Measurements from ENCODE around the gene SERP2. TPM values are rescaled to one million over a fixed set of nuclear protein-coding genes. Genes with fewer than 3 reads are reported as not detected.

Gene SERP2
- polyA plus RNA-seq, 1 donor from 2014 or later: 15.4 TPM

GRCh38 chr13:44385847-44386246 is 12.2 kb downstream of the SERP2 start:
- Histone ChIP-seq H3K9me2 (ENCODE audit: insufficient read depth, low read length) (no peaks in the 10 kb centered on the region), H3K9me3 (ENCODE audit: low read length) (no peaks in the 10 kb centered on the region), H3K4me3 (ENCODE audit: low read length) (no peak overlapping the region), H3K27ac (ENCODE audit: low read length) (no peak overlapping the region), H3K27me3 (ENCODE audit: insufficient read depth, low read depth, low read length) (no peaks in the 10 kb centered on the region), H3K9ac (ENCODE audit: low read length) (no peak overlapping the region), H2AFZ (ENCODE audit: low read depth, low read length) (no peak overlapping the region), H3K79me2 (replicated peaks; ENCODE audit: insufficient read depth, low read length) (no peaks in the 10 kb centered on the region), H3K36me3 (ENCODE audit: insufficient read depth, low read length) (no peaks in the 10 kb centered on the region), H4K20me1 (ENCODE audit: insufficient read depth) (no peaks in the 10 kb centered on the region), H3K4me2 (ENCODE audit: low read length) (no peak overlapping the region), H3F3A (ENCODE audit: insufficient read depth, low read length, poor library complexity, severe bottlenecking) (no peaks in the 10 kb centered on the region)
- TF ChIP-seq EZH2 (IDR thresholded peaks at IDR 0.05; ENCODE audit: borderline replicate concordance, insufficient read depth, low read length, poor library complexity, severe bottlenecking) (no peak), REST (IDR thresholded peaks at IDR 0.05; ENCODE audit: borderline replicate concordance) (no peak), RAD21 (conservative IDR thresholded peaks at IDR 0.05) (no peak), CTCF (IDR thresholded peaks at IDR 0.05; ENCODE audit: poor library complexity, severe bottlenecking) (no peak), SMC3 (conservative IDR thresholded peaks at IDR 0.05; ENCODE audit: poor library complexity) (no peak), POLR2AphosphoS5 (IDR thresholded peaks at IDR 0.05) (no peak), EP300 (conservative IDR thresholded peaks at IDR 0.05; ENCODE audit: poor library complexity, severe bottlenecking) (no peak), MXI1 (conservative IDR thresholded peaks at IDR 0.05; ENCODE audit: poor library complexity, severe bottlenecking) (no peak), TAF1 (IDR thresholded peaks at IDR 0.05; ENCODE audit: low read depth) (no peak)

DNA sequence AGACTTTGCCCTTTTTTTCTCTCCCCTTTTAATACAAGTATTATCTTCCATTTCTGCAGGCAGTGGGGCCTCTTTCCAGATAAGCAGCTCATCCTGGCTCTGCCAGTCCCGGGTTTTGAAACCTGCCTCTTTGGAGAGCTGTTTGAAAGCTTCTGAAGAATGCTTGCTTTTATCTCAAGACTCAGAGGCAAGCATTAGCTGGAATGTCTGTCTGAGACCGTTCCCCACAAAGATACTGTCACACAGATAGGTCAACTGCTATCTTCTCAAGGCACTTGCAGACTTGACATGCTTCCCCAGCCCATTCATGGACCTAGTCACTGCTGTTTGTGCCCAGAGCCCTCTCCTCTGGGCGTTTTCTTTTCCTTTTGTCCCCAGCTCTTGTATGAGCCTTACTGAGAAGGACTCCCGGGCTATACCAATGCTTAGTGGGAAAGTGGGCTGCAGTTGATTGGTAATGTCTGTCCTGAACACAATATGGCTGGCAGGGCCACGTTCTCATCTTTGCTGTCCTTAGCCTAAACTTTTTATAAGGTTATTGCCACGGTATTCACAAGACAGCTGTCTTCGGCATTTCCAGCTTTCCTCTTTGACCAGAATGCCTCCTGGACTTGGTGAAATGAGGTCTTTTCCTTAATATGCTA is 13.4 kb downstream of the SERP2 start:
- no peak overlapping the region for H3K4me2 ChIP-seq (ENCODE audit: low read length)
- no peak overlapping the region for H3K27ac ChIP-seq (ENCODE audit: low read length)
- no peaks in the 10 kb centered on the region for H4K20me1 ChIP-seq (ENCODE audit: insufficient read depth)
- H3K9me3 ChIP-seq (ENCODE audit: low read length): no peaks in the 10 kb centered on the region
- H3K36me3 ChIP-seq (ENCODE audit: insufficient read depth, low read length): no peaks in the 10 kb centered on the region
- no peaks in the 10 kb centered on the region for H3K79me2 ChIP-seq (replicated peaks; ENCODE audit: insufficient read depth, low read length)
- H3K27me3 ChIP-seq (ENCODE audit: insufficient read depth, low read depth, low read length): no peaks in the 10 kb centered on the region
- H3K4me3 ChIP-seq (ENCODE audit: low read length): no peak overlapping the region
- H3F3A ChIP-seq (ENCODE audit: insufficient read depth, low read length, poor library complexity, severe bottlenecking): no peaks in the 10 kb centered on the region
- no peak overlapping the region for H2AFZ ChIP-seq (ENCODE audit: low read depth, low read length)
- no peak for TF ChIP-seq POLR2AphosphoS5 (IDR thresholded peaks at IDR 0.05)
- no peak for TF ChIP-seq SMC3 (conservative IDR thresholded peaks at IDR 0.05; ENCODE audit: poor library complexity)
- no peak for TF ChIP-seq CTCF (IDR thresholded peaks at IDR 0.05; ENCODE audit: poor library complexity, severe bottlenecking)
- no peak for TF ChIP-seq MXI1 (conservative IDR thresholded peaks at IDR 0.05; ENCODE audit: poor library complexity, severe bottlenecking)
- no peak for TF ChIP-seq TAF1 (IDR thresholded peaks at IDR 0.05; ENCODE audit: low read depth)
- no peak for TF ChIP-seq RAD21 (conservative IDR thresholded peaks at IDR 0.05)
- TF ChIP-seq EP300 (conservative IDR thresholded peaks at IDR 0.05; ENCODE audit: poor library complexity, severe bottlenecking): no peak
- TF ChIP-seq EZH2 (IDR thresholded peaks at IDR 0.05; ENCODE audit: borderline replicate concordance, insufficient read depth, low read length, poor library complexity, severe bottlenecking): no peak
- no peaks in the 10 kb centered on the region for H3K9me2 ChIP-seq (ENCODE audit: insufficient read depth, low read length)
- no peak overlapping the region for H3K9ac ChIP-seq (ENCODE audit: low read length)

Measured in neural cell (in vitro differentiated cells).